ENCODE data around the gene ZNF888.

- TF ChIP-seq CTCF (IDR thresholded peaks at IDR 0.05; ENCODE audit: insufficient read depth, low read depth, low read length) = no peak
- no peak for TF ChIP-seq EZH2 (IDR thresholded peaks at IDR 0.05; ENCODE audit: insufficient read depth, low read length)
Observed at GRCh38 chr19:52871466-52871865, 51.8 kb downstream of the ZNF888 start.

Measured in astrocyte (in vitro differentiated cells and primary cell).